Right cardiac atrium (tissue), 5 donors: ENCODE results near the gene ATG2B. TPM values are rescaled to one million over a fixed set of nuclear protein-coding genes. Genes with fewer than 3 reads are reported as not detected.

Source experiments
- ATAC-seq, 2 donors: fragments of 200-7000 bp; cut with Tn5 transposase; one replicate each; pipeline versions ENCODE4 v1.8.0 to v1.9.1; 2020; ENCODE audit warnings: moderate library complexity in 2 of 2, mild to moderate bottlenecking in 1 of 2
- DNase-seq, 3 donors: peaks; one replicate each; pipeline ENCODE4 v3.0.0-alpha.2; 2020
- H3K27ac ChIP-seq: one replicate; pipeline ENCODE4 v1.5.1; 2013; ENCODE audit warnings: mild to moderate bottlenecking, low read length, control low read depth, moderate library complexity
- H3K27me3 ChIP-seq: one replicate; pipeline ENCODE4 v1.6.1; 2013; ENCODE audit not compliant: control insufficient read depth, insufficient read depth
- H3K4me1 ChIP-seq: one replicate; pipeline ENCODE4 v1.6.1; 2013; ENCODE audit warnings: low read length; ENCODE audit not compliant: control insufficient read depth, insufficient read depth
- H3K4me3 ChIP-seq: one replicate; pipeline ENCODE4 v1.5.1; 2013; ENCODE audit warnings: low read length, control low read depth
- H3K9me3 ChIP-seq: one replicate; pipeline ENCODE4 v1.6.1; 2013; ENCODE audit warnings: low read length; ENCODE audit not compliant: control insufficient read depth
- WGBS: extraction: QIAGEN DNeasy Blood & Tissue Kit; methylation state at CpG from one replicate; pipeline ENCODE4 v1.1.7; 2013; 5-methylcytosine and 5-hydroxymethylcytosine counted together
- intact Hi-C, 4 donors: fragments of 100-400 bp; cut with DNase I; formaldehyde crosslinking; loops; one replicate each; pipeline versions ENCODE4 v1.11.0 to v1.14.0; 2022 to 2023
- polyA plus RNA-seq: library from polyadenylated mRNA; stranded (reverse); fragments of 200-250 nt; gene quantifications from one replicate; pipeline ENCODE4 v1.2.3, GENCODE V29; 2013
- total RNA-seq, 4 donors: library from RNA; stranded (reverse); fragmentation: NEBNext Ultra II Directional; extraction: Animal tissue kit (Norgen Biotek cat#: 25700); gene quantifications; one replicate each; pipeline ENCODE4 v1.2.1, GENCODE V29; 2021
- donor health status: healthy with polysubstance abuse.
- donor health status: DM: no; HTN: yes; CAD: no.
- donor health status: DM: no; HTN: no; CAD: no.
- donor health status: DM: no; HTN: yes; CAD: no; lungs with severe emphysema.
- donor health status: DM: yes; HTN: yes; CAD: no.

Gene ATG2B
- total and polyA plus RNA-seq, 5 donors, result 3.0 to 16.4 (median 13.9) TPM

DNA sequence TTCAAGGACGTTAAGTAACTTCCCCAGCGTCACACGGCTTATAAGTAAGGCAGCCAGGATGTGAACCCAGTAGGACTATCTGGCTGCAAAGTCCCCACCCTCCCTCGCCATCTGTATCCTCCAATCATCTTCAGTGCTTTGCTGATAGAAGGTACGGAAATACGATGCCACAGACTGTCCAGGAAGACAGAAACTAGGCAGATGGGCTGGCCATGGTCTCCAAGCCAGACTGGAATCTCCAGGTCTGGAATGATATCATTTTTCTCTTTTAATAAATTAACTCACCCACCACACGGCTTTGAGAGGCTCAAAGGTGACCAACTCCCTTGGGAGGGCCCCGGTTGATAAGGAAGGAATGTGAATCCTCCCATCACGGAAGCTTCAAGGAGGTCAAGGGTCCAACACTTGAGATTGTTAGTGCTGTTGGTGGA lies 123.4 kb downstream of the ATG2B start:
- Histone ChIP-seq H3K4me1 (no peaks in the 10 kb centered on the region), H3K27ac (no peak overlapping the region), H3K27me3 (no peaks in the 10 kb centered on the region), H3K4me3 (no peak overlapping the region), H3K9me3 (no peaks in the 10 kb centered on the region)
- WGBS, result 38% methylated on average over 9 of the region's 9 CpGs
- intact Hi-C loops, result no loop called here
- DNase-seq (no peak), ATAC-seq (no peak)

GRCh38 chr14:96238676-96239265 lies 124.4 kb downstream of the ATG2B start:
- no peaks in the 10 kb centered on the region for H3K4me1 ChIP-seq
- no peaks in the 10 kb centered on the region for H3K9me3 ChIP-seq
- DNase-seq, result no peak
- intact Hi-C loops, result no loop called here
- no peak for ATAC-seq
- 67% methylated on average over 7 of the region's 7 CpGs for WGBS
- H3K27me3 ChIP-seq, result no peaks in the 10 kb centered on the region
- no peak overlapping the region for H3K27ac ChIP-seq
- H3K4me3 ChIP-seq, result no peak overlapping the region

GRCh38 chr14:96237641-96238040 lies 125.5 kb downstream of the ATG2B start:
- intact Hi-C loops, result no loop called here
- DNase-seq (no peak), ATAC-seq (no peak)
- no peak overlapping the region for H3K4me3 ChIP-seq
- no peaks in the 10 kb centered on the region for H3K4me1 ChIP-seq
- no peaks in the 10 kb centered on the region for H3K9me3 ChIP-seq
- WGBS, result 89% methylated on average over 2 of the region's 2 CpGs
- H3K27ac ChIP-seq, result no peak overlapping the region
- H3K27me3 ChIP-seq, result no peaks in the 10 kb centered on the region

- H3K4me3 ChIP-seq, result no peak overlapping the region
- DNase-seq, result no peak
- H3K27me3 ChIP-seq, result no peaks in the 10 kb centered on the region
- no peak overlapping the region for H3K27ac ChIP-seq
- 70% methylated on average over 4 of the region's 4 CpGs for WGBS
- intact Hi-C loops, result no loop called here
- no peaks in the 10 kb centered on the region for H3K4me1 ChIP-seq
- ATAC-seq, result no peak
- H3K9me3 ChIP-seq, result no peaks in the 10 kb centered on the region
Measured at GRCh38 chr14:96235426-96235825, 127.7 kb downstream of the ATG2B start.

DNA sequence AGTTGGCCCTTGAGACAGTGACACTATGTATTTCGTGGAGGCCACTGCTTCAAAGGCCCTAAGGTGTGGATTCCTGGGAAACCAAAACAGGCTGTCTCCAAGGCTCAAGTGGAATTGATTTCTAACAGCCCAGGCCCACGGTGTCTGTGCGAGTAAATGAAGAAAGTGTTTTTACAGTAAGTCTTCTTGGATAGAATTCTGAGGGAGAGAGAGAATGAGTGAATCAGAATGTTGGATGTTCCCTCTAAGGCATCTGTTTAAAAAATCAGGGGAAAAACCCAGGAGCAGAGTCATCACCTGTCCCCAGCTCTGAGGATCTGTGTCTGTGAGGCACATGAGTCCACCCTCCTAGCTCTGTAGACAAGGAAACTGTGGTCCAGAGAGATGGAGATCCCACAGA lies 129.5 kb downstream of the ATG2B start:
- H3K4me1 ChIP-seq, result no peaks in the 10 kb centered on the region
- H3K4me3 ChIP-seq, result no peak overlapping the region
- DNase-seq, result no peak
- WGBS, result 73% methylated on average over 3 of the region's 3 CpGs
- ATAC-seq, result no peak
- no peaks in the 10 kb centered on the region for H3K9me3 ChIP-seq
- H3K27ac ChIP-seq, result no peak overlapping the region
- intact Hi-C loops, result no loop called here
- no peaks in the 10 kb centered on the region for H3K27me3 ChIP-seq

- H3K27me3 ChIP-seq, result no peaks in the 10 kb centered on the region
- ATAC-seq, result no peak
- no peaks in the 10 kb centered on the region for H3K4me1 ChIP-seq
- H3K27ac ChIP-seq, result no peak overlapping the region
- no peak for DNase-seq
- no peaks in the 10 kb centered on the region for H3K9me3 ChIP-seq
- 74% methylated on average over 11 of the region's 11 CpGs for whole genome bisulfite sequencing
- intact Hi-C loops, result no loop called here
- no peak overlapping the region for H3K4me3 ChIP-seq
Measured at GRCh38 chr14:96232506-96232905, 130.6 kb downstream of the ATG2B start.

GRCh38 chr14:96231526-96232130 lies 131.5 kb downstream of the ATG2B start:
- H3K27ac ChIP-seq, result no peak overlapping the region
- H3K4me1 ChIP-seq, result no peaks in the 10 kb centered on the region

DNA sequence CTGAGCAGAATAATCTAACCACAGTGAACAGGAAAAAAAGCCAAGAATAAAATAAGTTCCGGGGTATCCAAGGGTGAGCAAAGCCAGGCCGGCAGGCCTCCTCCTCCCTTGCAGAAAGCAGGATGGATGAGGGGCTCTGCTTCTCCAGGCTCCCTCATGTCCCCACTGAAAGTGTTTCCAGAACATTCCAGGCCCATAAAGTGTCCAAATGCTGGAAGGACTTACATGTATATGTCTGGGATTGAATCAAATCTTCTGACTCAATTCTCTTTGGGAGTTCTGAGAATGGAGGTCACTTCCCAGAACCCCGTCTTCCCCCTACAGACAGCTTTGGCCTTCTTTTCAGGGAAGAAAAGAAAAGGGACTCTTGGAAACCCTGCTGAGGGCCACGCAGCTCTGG lies 132.1 kb downstream of the ATG2B start:
- DNase-seq (no peak), ATAC-seq (no peak)
- no peaks in the 10 kb centered on the region for H3K9me3 ChIP-seq
- no peak overlapping the region for H3K27ac ChIP-seq
- intact Hi-C loops, result no loop called here
- no peaks in the 10 kb centered on the region for H3K4me1 ChIP-seq
- H3K4me3 ChIP-seq, result no peak overlapping the region
- WGBS, result 74% methylated on average over 4 of the region's 4 CpGs
- no peaks in the 10 kb centered on the region for H3K27me3 ChIP-seq

More at GRCh38 chr14:96231526-96232130, 131.5 kb downstream of the ATG2B start:
- 75% methylated on average over 12 of the region's 12 CpGs for WGBS
- no peak for DNase-seq
- no peak for ATAC-seq
- intact Hi-C loops, result no loop called here
- Histone ChIP-seq H3K4me3 (no peak overlapping the region), H3K9me3 (no peaks in the 10 kb centered on the region), H3K27me3 (no peaks in the 10 kb centered on the region)

DNA sequence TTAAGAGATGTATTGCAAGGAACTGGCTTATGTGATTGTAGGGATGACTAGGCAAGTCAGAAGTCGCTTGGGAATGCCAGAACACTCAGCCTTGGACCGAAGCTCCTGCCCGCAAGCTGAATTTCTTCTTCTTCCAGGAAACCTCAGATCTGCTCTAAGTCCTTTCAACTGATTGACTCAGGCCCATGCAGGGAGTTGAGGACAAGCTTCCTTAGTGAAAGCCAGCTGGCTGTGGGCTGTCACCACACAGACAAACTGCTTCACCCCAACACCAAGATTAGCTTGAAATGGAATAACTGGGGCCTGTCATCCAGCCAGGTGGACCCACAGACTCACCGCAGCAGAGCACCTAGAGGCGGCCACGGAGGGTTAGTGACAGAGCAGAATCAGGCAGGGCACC lies 133.8 kb downstream of the ATG2B start:
- no peak for DNase-seq
- no peak for ATAC-seq
- Histone ChIP-seq H3K27ac (no peak overlapping the region), H3K4me3 (no peak overlapping the region), H3K4me1 (no peaks in the 10 kb centered on the region), H3K9me3 (no peaks in the 10 kb centered on the region), H3K27me3 (no peaks in the 10 kb centered on the region)
- intact Hi-C loops, result no loop called here
- WGBS, result 86% methylated on average over 6 of the region's 6 CpGs

Other genes starting within 250 kb of the ATG2B start
- 1 to 10 TPM in 1 of 4 donors, under 1 TPM in 3; 0.23 to 1.2 (median 0.55) TPM for gene BDKRB2, start 158.5 kb downstream of the ATG2B start, total RNA-seq
- 0.57 TPM for gene BDKRB2, start 158.5 kb downstream of the ATG2B start, polyA plus RNA-seq
- not detected for gene BDKRB1, start 107.1 kb downstream of the ATG2B start, total RNA-seq
- gene BDKRB1, start 107.1 kb downstream of the ATG2B start, polyA plus RNA-seq, result 0.18 TPM
- gene GSKIP, start 185 bp upstream of the ATG2B start, total RNA-seq, result 10 to 100 TPM; 10.1 to 14.9 (median 12.8) TPM
- gene GSKIP, start 185 bp upstream of the ATG2B start, polyA plus RNA-seq, result 6.5 TPM
- gene AK7, start 28.8 kb upstream of the ATG2B start, total RNA-seq, result 1 to 10 TPM in 2 of 4 donors, under 1 TPM in 2; 0.86 to 1.3 (median 1.0) TPM
- gene AK7, start 28.8 kb upstream of the ATG2B start, polyA plus RNA-seq, result 0.75 TPM
- gene PAPOLA, start 139.0 kb upstream of the ATG2B start, total RNA-seq, result 100 to 1,000 TPM; 124 to 184 (median 168) TPM
- gene PAPOLA, start 139.0 kb upstream of the ATG2B start, polyA plus RNA-seq, result 84.7 TPM